NOMO-1 (cell line): ENCODE results near the gene GARS1.
"Not testable (repeated sequence)": the region's sequence is repeated elsewhere in the genome, so short reads cannot be mapped to it uniquely, and the experiment has no call there.

ENCODE experiments used
- DNase-seq, 2 experiments: peaks; one replicate each; lab custom pipeline; 2025; ENCODE audit not compliant: unreplicated experiment in 2 of 2; lab: John Stamatoyannopoulos, UW

Gene GARS1

GRCh38 chr7:30594540-30595435 lies at the start of gene GARS1:
GARS1 (plus strand) TSS chr7:30594878; CDS start chr7:30594922, 44 bp downstream.
- peak; percentile 78 to 82 for DNase-seq

DNA sequence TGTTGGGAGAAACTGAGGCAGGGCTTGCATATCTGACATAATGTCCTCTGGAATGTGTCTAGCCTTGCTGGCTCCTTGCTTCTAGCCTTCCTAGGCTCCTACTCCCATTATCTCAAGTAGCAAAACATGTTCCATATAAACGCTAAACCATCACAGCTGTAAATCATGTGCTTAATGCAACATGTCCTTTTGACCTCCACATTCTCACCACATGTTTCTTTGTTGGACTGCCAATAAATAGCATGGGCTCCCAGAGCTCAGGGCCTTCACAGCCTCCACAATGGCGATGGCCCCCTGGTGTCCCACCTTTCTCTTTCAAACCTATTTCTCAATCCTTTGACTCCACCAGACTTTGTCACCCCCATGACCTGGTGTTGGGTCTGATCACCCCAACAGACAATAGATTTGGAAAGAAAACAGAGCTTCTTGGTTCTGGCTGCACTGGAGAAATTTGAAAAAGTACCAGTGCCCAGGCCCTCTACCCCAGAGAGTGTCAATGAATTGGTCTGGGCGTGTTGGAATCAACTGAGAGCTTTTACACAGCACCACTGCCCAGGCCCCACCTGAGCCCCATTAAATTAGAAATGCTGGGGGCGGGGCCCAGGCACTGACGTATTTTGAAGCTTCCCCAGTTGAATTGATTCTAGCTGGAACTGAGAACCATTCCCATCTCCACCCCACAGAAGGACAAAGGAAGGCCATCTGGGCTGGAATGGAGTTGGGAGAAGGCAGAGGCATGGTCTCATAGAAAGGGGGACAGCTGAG lies 48.7 kb upstream of the GARS1 start:
- DNase-seq = no peak

GRCh38 chr7:30546596-30546995 lies 48.1 kb upstream of the GARS1 start:
- DNase-seq = no peak

DNA sequence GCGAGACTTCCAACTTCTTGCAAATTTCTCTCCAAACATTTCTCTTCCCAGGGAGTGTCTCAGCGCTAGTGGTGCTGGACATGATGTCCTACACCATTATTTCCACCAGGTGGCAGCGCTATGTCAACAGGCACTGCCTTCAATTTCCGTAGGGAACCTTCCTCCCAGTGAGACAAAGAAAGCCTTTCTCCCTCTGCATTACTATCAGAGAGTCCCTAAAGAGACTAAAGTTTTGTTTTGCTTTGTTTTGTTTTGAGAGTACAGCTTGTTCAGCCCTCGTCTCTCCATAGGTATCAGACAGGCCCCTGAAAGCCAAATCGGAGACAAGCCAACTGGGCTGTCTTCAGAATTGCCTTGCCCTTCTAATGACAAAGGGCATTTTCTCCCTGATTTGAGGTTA lies 45.8 kb upstream of the GARS1 start:
- peak in 1 of 2 experiments; percentile 18 for DNase-seq

- DNase-seq = no peak
Observed at GRCh38 chr7:30549931-30550493, 44.7 kb upstream of the GARS1 start.

DNA sequence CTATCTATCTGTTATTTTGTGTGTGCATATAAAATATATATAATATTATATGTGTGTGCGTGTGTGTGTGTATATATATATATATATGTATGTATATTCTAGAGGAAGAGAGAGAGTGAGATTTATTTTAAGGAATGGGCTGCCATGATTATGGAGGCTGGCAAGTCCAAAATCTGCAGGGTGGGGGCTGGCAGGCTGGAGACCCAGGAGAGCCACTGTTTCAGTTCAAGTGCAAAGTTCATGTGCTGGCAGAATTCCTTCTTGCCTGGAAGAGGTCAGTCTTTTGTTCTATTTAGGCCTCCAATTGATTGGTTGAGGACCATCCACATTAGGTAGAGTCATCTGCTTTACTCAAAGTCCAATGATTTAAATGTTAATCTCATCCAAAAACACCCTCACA lies 42.3 kb upstream of the GARS1 start:
- DNase-seq = no peak

- no peak for DNase-seq
Observed at GRCh38 chr7:30553141-30553540, 41.5 kb upstream of the GARS1 start.

DNA sequence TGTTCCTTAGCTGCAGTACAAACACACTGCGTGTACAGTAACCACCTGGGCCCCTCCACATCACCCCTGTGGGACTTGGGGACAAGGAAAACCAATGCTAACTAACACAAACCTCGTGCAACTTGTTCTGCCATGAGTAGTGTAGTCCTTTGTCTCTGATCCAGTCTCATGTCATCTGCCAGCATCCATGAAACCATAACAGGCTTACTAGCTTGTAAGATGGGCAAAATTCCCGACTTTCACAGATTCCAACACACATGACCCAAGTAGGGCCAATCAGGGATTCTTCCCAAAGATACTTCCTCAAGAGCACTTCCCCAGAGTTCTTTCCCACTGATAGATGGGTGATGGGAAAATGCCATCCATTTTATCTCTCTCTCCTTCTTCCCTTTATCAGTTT lies 41.1 kb upstream of the GARS1 start:
- no peak for DNase-seq

GRCh38 chr7:30555525-30555924 lies 39.2 kb upstream of the GARS1 start:
- DNase-seq = no peak

DNA sequence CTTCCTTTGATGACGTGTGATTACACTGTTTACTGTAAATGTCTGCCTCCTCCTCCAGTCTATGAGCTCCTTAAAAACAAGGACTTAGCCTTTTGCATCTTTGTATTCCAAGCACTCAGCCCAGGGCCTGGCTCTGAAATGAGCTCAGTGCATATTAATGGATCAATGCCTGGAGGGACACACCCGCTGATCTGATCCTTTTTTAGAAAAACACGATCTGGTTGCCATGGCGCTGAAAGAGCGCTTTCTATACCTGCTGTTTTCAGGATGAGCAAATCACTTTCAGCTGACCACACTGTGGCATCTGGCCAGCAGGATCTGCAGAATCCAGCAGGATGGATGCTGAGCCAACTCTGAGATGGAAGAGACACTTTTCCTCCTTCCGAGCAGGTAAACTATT lies 37.8 kb upstream of the GARS1 start:
- no peak for DNase-seq

- DNase-seq = no peak
Observed at GRCh38 chr7:30557245-30557644, 37.4 kb upstream of the GARS1 start.

DNA sequence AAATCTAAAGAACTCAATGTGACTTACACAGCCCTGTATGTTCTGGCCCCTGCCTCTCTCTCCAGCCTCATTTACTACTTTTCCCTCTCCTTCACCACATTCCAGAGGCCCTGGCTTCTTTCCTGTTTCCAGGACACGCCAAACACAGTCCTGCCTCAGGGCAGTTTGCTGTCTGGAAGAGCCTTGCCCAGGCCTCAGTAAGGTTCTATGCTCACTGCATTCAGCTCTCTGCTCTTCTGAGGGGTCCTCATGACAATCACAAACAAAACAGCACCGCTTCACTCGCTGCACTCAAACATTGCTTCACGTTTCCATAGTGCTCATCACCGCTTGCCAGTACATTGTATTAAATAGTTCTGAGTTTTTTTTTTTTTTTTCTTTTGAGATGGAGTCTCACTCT lies 35.1 kb upstream of the GARS1 start:
- DNase-seq = no peak

GRCh38 chr7:30561389-30561788 lies 33.3 kb upstream of the GARS1 start:
- no peak for DNase-seq

DNA sequence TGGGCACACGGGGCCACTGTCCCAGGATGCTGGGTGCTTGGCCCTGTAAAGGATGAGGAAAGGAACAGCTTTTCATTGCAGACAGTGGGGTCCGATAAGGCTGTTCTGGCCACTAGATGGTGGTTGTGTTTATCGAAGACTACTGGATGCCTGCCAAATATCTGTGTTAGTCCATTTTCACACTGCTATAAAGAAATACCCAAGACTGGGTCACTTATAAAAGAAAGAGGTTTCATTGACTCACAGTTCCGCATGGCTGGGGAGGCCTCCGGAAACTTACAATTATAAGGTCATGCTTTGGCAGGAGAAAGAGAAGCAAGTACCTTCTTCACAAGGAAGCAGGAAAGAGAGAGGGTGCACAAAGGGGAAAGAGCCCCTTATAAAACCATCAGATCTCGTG lies 32.2 kb upstream of the GARS1 start:
- no peak for DNase-seq

- DNase-seq = no peak
Observed at GRCh38 chr7:30562909-30563308, 31.8 kb upstream of the GARS1 start.

GRCh38 chr7:30563326-30563942 lies 31.2 kb upstream of the GARS1 start:
- DNase-seq = no peak

GRCh38 chr7:30564243-30564892 lies 30.3 kb upstream of the GARS1 start:
- DNase-seq = peak; percentile 34 to 43

DNA sequence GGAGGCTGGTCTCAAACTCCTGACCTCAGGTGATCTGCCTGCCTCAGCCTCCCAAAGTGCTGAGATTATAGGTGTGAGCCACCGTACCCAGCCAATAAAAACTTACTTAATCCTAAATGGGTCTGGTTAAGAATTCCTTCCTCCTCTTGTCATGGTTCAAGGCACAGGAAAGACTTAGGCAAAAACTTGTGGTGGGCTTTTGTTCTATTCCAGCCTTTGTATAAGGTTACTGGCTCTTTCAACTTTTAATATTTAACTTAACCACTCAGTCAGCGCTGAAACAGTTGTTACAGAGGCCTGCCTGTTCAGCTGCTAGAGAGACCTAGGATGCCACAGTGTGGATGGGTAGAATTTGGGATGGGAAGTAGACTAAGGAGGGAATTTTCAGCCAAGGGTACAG lies 28.1 kb upstream of the GARS1 start:
- DNase-seq = no peak

DNA sequence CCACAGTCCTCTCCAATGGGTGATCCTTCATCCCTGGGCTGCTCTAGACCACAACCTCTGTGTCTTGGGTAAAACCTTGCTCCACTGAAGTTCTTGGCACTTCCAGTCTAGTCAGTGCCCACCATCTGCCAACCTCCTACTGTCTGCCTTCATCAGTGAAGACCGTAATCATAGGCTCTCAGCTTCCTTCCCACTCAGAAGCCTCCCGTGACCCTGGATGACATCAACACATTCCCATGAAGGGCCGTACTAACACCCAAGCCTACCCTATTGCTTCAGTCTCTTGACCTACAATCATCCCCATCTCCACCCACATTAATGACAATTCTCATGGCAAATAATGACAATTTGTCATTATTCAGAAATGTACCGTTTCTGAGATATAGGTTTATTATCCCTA lies 27.6 kb upstream of the GARS1 start:
- DNase-seq = no peak

- not testable (repeated sequence) for DNase-seq
Observed at GRCh38 chr7:30570238-30570637, 24.4 kb upstream of the GARS1 start.
